NCI-H146 treated with DMSO at 0.1 percent for 48 hours (cell line): Measurements from ENCODE around the gene ATP2A3.
"Not testable (repeated sequence)": the region's sequence is repeated elsewhere in the genome, so short reads cannot be mapped to it uniquely, and the experiment has no call there.

Experiments
- DNase-seq: peaks from one replicate; lab custom pipeline; 2025; ENCODE audit not compliant: unreplicated experiment; lab: John Stamatoyannopoulos, UW

Gene ATP2A3

GRCh38 chr17:3991699-3992098, 27.5 kb upstream of the ATP2A3 start:
- not testable (repeated sequence) for DNase-seq

- no peak for DNase-seq
Observed at GRCh38 chr17:3990386-3991127, 26.3 kb upstream of the ATP2A3 start.

- no peak for DNase-seq
Observed at GRCh38 chr17:3989041-3989886, 25.0 kb upstream of the ATP2A3 start.

- DNase-seq, result no peak
Observed at GRCh38 chr17:3988297-3989040, 24.2 kb upstream of the ATP2A3 start.

- DNase-seq, result no peak
Observed at GRCh38 chr17:3986939-3987335, 22.7 kb upstream of the ATP2A3 start.

- no peak for DNase-seq
Observed at GRCh38 chr17:3986270-3986938, 22.2 kb upstream of the ATP2A3 start.

- peak; percentile 16 for DNase-seq
Observed at GRCh38 chr17:3985846-3986245, 21.6 kb upstream of the ATP2A3 start.

- no peak for DNase-seq
Observed at GRCh38 chr17:3983606-3984484, 19.6 kb upstream of the ATP2A3 start.

- no peak for DNase-seq
Observed at GRCh38 chr17:3982541-3983017, 18.3 kb upstream of the ATP2A3 start.

- no peak for DNase-seq
Observed at GRCh38 chr17:3982113-3982512, 17.9 kb upstream of the ATP2A3 start.

- no peak for DNase-seq
Observed at GRCh38 chr17:3981455-3981854, 17.2 kb upstream of the ATP2A3 start.

- DNase-seq, result peak; percentile 89
Observed at GRCh38 chr17:3980381-3981014, 16.3 kb upstream of the ATP2A3 start.

- DNase-seq, result no peak
Observed at GRCh38 chr17:3979290-3979611, 15.0 kb upstream of the ATP2A3 start.

- no peak for DNase-seq
Observed at GRCh38 chr17:3978421-3979289, 14.4 kb upstream of the ATP2A3 start.

- DNase-seq, result no peak
Observed at GRCh38 chr17:3977387-3977786, 13.2 kb upstream of the ATP2A3 start.

GRCh38 chr17:3976675-3977171, 12.5 kb upstream of the ATP2A3 start:
- no peak for DNase-seq

GRCh38 chr17:3974980-3975379, 10.7 kb upstream of the ATP2A3 start:
- DNase-seq, result no peak

- no peak for DNase-seq
Observed at GRCh38 chr17:3974138-3974687, 10.0 kb upstream of the ATP2A3 start.
